Measurements from ENCODE around the gene S100A9.

- TF ChIP-seq CTCF (IDR thresholded peaks at IDR 0.05) (no peak), EP300 (IDR thresholded peaks at IDR 0.05) (no peak)
These were observed 49.1 kb upstream of the S100A9 start for GRCh38 chr1:153308540-153308939.

Measured in ovary (tissue), 3 donors.